ENCODE results near the gene CFLAR.
A peak's percentile ranks its signal among the peaks of the same experiment; 100 is the strongest.
"Not testable (repeated sequence)": the region's sequence is repeated elsewhere in the genome, so short reads cannot be mapped to it uniquely, and the experiment has no call there.

Gene CFLAR

DNA sequence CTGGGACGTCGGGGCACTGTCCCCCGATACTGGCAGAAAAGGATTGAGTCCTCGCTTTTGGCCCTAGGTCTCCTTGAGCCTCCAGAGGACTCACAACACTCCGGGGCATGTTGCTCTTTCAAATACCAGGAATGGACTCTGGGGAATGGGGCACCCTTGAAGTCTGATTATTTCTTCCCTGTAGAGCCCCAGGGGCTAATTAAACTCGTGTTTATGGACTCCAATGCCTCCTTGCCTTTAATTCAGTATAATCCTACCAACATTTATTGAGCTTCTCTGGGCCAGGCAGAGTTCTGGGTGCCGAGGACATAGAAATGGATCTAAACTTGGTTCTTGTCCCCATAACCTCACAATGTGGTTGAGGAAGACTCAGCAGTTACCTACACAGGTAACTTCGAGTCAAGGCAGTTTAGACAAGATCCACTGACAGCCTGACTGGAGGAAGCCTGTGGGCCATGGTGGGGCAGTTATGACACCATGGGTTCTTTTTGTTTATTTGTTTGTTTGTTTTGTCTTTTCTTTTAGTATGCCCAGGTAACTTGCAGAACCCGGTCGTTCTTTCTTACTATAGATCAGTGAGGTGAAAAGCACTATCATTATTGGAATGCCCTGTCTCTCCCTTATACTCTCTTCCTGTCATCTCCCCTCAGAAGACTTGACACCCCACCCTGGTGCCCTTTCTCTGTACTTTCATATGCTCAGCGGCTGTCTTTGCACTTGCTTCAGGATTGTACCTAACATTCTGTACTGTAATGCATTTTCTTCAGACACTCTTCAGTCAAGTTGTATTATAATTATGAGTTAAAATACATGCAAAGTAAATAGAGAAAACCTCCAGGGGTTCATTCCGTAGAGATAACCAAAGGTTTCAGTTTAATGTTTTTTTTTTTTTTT lies 3.2 kb downstream of the CFLAR start:
- peak; percentile 68 for DNase-seq

DNA sequence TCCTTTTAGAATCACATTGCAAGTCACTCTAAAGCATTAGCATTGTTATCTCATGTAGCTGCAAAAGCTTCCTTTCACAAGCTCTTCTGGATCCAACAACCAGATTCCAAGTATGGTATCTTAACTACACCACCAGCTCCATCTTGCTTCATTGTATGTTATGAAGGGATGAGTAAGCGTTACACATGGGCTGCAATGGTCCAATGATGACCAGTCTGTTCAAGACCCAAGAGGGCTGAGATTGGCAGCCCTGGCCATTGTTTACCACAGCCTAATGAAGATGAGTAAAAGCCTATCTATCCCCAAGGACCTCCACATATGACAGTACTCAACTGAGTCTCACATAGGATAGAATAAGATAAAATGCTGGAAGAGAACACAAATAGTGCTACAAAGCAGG lies 6.3 kb downstream of the CFLAR start:
- no peak for DNase-seq

DNA sequence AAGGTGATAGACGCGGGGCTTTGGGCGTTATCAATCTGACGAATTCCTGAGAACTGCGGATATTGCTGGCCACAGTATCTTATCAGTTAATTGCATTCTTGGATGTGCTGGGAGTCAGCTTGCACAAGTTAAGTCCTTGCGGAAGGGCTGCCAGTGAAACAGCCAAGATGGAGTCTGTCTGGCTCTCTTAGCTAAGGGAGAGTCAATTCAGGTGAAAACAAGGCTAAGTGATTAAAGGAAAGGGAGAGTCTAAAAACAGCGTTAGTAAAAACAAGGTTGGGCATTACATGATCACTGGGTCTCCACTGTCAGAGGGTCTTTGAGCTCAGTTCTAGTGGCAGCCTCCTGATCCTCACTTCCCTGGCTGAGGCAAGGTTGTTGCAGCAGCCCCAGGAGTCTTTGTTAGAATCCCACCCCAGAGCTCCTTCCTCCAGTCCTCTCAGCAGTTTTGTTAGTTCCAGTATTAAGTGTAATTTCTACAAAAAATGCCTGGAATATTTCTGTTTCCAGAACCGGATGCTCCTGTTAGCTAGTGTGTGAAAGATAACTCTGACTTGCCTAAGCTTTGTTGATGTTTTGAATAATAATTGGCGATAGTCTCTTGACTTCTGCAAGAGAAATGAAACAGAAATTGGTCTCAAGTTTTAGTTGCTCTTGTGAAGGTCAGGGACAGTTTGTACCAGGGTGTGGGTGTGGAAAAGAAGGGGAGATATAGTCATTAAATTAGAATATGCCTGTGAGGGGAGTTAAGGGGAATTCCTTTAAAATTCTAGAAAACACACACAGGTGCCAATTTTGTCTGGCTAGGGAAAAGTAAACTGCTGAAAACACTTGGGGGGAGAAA lies 10.6 kb downstream of the CFLAR start:
- no peak for DNase-seq

DNA sequence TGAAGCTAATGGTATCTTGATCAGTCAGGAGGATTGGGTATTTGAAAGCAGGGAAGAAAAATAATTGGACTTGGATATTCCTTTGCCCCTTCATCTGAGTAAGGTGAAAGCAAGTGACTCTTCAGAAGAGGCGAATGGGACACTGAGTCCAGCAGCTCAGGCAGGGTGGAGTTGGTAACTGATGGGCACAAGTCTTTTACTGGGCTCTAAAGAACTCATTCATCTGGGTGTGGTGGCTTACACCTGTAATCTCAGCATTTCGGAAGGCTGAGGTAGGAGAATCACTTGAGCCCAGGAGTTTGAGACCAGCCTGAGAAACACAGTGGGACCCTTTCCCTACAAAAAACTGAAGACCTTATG lies 11.2 kb downstream of the CFLAR start:
- no peak for DNase-seq

DNA sequence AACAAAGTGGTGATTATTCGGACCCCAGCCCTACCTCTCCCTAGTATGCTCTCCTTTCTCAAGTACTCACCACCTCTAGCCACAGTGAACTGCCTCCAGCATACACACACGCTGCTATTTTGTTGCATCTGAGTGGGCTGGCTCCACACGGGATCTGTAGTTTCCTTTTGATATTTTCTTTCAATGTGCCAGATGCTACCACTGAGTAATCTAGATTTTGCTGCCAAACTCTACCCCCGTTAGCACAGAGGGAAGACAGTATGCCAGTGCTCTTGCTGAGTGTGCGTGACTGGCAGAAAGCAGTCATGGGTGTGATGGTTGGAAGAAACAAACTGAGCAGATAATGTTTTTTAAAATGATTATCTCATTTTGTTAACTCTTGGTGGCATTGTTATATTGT lies 11.6 kb downstream of the CFLAR start:
- no peak for DNase-seq

DNA sequence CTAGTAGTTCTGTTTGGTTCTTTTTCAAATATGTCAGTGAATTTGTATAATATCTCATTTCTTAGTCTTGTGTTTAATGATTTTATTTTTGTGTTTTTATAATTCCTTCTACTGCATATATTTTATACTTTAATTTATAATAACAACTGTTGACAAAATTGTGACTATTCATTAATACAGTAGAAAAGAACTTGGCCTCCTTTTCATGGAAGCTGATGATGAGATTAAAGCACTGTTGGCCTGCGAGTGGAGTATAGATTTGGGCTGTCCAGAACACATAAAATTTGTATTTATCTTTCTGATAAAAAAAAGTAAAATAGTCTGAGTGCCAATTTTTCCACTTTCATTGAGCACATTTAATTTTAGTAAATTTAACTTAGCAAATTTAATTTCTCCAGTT lies 12.1 kb downstream of the CFLAR start:
- no peak for DNase-seq

DNA sequence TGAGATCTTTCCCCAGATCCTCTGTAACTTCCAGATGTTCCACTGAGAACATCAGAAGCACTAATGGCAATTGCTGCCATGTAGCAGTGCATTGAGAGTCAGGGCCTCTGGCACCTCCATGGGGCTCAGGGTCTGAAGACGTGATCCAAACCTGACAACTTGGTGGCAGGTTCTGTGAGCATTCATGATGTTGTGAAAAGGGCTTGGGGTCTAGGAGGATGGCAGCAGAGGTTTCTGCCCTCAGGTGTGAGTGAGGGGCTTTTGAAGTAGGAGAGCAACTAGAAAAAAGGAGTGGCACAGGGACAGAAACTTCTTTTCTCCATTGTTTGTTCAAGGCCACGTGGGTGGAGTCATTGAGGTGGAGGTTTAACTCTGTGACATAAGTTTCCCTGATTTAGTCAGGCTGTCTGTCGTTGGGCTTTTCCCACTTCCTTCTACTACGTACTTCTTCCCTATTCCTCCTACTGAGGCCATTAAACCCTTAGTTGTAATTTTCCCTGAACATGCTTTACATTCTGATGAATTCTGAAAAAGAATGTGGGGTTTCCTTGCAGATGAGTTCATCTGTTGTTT lies 13.1 kb downstream of the CFLAR start:
- DNase-seq: no peak

DNA sequence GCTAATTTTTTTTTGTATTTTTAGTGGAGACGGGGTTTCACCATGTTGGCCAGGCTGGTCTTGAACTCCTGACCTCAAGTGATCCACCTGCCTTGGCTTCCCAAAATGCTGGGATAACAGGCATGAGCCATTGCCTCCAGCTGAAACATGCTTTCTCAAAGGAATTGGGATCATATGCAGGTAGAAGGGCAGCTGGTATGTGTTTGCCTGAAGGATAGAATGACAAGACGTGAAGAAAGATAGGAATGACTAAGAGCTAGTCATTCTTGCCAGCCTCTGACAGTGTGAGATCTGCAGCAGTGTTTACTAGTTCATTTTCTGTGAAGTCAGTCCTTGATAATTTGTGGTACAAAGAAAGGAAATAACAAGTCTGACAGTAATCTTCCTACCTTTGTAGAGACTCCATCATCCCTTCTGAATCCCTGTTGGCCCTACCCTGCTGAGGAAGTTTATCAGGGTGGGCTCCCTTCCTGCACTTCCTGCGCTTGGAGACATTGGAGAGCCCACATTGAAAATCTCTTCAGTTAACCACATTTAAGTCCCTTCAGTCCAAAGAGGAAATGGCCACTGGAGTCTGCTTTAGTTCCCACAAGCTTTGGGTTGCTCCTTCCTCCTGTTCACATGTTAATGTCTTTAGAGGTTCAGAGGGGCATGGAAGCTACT lies 14.7 kb downstream of the CFLAR start:
- no peak for DNase-seq

DNA sequence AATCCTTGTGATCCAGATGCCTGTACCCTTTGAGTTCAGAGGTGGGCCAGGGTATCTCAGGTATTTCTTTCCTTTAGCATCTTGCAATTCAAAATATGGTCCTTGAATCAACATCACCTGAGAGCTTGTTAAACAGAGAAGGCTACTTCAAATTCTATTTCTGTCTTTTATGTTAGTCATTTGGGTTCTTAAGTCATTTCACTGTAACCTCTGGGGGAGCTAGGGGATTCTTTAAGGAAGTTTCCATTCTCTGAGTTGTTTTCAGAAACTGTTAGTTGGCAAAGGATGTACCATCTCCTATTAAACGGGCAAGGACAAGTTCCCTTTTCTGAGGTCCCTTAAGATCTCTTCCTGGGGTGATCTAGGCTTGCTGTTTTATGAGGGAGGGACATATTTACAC lies 16.6 kb downstream of the CFLAR start:
- DNase-seq: no peak

DNA sequence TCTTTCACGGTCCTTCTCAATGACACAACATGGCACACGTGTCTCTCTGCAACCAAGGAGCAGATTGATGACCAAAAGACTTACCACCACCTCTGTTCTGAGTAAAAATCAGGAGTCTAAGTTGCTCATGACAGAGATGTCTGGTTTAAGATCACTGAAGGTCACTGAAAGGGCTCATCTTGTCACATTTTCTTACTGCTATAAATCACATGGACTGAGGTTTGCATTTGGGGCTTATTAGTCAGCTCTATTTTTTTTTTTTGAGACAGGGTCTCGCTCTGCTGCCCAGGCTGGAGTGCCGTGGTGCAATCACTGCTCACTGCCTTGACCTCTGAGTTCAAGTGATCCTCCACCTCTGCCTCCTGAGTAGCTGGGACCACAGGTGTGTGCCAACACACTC lies 19.4 kb downstream of the CFLAR start:
- DNase-seq: no peak

DNA sequence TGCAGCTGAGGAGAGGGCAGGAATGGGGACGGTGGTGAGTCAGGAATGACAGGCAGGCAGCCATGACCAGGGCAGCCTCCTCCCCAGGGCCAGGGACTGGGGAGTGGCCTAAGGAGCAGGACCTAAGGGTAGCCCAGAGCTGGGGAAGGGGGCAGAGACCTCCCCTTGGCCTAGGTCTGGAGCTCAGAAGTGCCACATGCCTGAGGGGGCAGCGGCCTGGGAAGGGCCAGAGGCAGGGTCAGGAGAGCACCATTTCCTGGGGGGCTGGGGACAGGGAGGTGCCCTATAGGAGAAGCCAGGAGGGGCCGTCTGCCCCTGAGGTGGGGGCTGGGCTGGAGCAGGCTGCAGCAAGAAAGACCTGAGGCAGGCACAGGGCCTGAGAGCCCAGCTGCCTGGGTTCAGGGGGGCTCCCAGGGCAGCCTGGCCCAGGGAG lies 20.9 kb downstream of the CFLAR start:
- no peak for DNase-seq

DNA sequence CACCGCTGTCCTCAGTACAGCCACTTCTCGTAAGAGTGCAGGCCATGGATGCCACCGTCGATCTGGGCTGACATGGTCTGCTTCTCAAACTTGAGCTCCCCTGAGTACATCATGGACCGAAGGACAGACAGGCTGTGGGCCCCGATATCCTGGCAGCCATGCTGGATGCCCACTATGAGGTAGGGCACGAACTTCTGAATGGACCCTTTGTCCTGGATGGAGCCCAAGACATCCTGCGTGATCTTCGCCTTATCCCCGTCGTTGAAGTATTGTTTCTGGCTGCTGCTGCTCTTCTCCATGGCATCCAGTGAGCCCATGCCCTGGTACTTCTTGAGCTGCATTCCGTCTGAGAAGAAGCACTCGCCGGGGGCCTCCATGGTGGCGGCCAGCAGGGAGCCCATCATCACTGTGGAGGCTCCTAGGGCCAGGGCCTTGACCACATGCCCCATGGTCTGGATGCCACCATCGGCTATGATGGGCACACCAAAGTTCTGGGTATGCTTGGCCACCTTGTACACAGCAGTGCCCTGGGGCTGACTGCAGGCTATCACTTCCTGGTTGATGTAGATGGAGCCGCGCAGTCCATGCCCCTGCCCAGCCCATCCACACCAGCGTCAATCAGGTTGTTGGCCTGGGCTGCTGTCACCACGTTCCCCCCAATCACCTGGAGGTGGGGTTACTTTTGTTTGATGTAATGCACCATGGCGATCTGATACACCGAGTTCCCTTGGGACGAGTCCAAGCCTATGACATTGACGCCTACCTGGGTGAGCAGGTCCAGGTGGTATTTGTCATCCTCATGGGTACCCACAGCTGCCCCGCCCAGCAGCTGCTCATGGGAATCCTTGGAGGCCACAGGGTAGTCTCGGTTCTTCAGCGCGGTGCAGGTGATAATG lies 21.8 kb downstream of the CFLAR start:
- DNase-seq: no peak

DNA sequence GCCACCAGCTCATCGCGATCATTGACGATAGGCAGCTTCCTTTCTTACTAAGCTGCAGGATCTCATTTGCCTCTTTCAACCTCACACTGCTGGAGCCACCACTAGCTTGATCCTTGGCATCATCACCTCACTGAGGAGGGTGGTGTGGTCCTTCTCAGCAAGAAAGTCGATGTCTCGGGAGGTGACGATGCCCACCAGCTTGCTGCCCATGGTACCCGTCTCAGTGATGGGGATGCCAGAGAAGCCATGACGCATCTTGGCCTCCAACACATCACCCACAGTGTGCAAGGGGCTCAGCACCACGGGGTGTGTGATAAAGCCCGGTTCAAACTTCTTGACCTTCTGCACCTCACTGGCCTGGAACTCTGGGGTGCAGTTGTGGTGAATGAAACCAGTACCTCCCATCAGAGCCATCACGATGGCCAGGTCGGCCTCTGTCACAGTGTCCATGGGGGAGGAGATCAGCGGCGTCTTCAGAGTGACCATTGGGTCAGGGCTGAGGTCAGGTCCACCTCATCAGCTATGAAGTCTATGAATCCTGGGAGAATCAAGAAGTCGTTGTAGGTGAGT lies 22.5 kb downstream of the CFLAR start:
- no peak for DNase-seq

DNA sequence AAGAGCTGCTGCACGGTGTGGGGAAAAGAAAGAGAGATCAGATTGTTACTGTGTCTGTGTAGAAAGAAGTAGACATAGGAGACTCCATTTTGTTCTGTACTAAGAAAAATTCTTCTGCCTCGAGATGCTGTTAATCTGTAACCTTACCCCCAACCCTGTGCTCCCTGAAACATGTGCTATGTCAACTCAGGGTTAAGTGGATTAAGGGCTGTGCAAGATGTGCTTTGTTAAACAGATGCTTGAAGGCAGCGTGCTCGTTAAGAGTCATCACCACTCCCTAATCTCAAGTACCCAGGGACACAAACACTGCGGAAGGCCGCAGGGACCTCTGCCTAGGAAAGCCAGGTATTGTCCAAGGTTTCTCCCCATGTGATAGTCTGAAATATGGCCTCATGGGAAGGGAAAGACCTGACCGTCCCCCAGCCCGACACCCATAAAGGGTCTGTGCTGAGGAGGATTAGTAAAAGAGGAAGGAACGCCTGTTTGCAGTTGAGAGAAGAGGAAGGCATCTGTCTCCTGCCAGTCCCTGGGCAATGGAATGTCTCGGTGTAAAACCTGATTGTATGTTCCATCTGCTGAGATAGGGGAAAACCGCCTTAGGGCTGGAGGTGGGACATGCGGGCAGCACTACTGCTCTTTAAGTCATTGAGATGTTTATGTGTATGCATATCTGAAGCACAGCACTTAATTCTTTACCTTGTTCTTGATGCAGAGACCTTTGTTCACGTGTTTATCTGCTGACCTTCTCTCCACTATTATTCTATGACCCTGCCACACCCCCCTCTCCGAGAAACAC lies 23.2 kb downstream of the CFLAR start:
- DNase-seq: not testable (repeated sequence)

DNA sequence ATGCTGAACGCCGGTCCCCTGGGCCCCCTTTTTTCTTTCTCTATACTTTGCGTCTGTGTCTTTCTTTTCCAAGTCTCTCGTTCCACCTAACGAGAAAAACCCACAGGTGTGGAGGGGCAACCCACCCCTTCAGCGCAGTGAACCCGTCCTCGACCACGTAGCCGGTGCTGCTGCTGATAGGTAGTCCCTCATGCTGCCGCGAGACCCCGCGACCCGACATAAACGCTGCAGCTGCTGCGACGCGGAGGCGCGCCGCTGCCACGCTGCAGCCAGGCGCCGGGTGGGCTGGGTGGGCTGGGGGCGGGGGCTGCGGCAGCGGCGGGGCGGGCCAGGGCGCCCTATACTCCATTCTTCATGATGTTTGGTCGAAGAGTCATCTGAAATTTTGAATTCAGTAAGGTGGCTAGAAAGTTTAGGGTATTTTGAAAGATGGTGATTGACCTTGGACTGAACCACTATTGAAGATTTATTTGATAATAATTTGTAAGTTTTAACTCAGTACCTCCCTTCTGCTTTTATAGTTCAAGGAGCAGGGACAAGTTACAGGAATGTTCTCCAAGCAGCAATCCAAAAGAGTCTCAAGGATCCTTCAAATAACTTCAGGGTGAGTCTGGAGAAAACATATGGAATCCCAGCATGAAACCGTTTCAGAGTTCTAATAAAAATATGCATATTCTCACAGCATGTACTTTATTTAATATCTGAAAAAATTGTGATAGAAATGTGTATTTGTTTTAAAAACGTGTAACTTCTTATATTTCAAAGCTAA lies 24.1 kb downstream of the CFLAR start:
- no peak for DNase-seq

DNA sequence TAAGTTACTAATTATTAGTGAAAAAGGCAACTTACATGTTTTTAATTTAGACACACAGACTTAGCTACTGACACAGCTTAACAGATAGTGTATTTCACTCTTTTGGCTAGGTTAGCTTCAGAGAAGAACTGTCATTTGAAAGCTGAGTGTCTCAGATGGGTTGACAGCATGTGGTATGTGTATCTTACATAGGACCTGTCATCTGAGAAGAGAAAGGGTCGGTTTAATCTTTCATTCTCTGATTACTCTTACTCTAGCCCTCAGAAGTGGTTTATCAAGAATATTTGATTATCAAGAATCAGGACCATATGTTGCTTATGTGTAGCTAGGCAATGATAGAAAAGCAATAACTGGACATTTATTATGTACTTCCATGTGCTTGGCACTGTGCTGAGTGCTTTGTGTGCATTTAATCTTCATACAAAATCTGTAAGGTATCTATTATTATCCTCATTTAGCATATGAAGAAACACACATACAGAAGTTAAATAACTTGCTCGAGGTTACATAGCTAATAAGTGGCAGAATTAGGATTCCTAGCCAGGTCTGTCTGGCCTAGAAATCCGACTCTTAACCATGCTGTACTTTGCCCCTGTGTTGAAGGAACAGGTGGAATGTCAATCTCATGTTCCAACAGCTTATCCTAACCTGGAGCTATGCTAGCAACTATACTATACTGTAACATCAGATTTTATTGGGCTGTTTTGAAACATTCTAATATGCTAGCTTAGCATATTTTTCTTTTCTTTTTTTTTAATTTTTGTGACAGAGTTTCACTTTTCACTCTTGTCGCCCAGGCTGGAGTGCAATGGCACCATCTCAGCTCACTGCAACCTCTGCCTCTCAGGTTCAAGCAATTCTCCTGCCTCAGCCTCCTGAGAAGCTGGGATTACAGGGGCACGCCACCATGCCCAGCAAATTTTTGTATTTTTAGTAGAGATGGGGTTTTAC lies 28.4 kb downstream of the CFLAR start:
- DNase-seq: no peak

DNA sequence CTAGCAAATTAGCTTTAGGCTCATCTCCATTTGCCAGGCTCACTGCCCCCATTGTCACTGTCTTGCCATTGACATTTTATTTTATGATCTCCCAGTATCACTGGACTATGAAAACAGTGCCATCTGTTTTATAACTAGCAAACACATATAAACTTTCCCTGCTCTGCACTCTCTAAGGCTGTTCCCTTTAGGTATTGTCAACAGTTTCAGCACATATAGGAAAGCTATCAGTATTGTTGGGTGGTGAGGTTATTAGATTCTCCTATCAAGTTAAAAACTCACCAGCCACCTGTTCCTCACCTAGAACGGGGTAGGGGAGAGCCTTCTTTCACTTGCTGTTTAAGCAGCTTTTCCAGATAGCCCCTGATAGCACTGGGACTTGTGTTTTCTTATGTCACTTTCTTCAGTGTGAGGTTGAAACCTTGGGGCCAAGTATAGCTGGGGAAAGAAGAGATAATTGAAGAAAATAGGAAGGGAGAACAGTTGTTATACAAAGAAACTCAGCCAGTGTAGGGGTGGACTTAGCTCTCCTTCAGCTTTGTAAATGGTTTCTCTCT lies 32.5 kb downstream of the CFLAR start:
- no peak for DNase-seq

DNA sequence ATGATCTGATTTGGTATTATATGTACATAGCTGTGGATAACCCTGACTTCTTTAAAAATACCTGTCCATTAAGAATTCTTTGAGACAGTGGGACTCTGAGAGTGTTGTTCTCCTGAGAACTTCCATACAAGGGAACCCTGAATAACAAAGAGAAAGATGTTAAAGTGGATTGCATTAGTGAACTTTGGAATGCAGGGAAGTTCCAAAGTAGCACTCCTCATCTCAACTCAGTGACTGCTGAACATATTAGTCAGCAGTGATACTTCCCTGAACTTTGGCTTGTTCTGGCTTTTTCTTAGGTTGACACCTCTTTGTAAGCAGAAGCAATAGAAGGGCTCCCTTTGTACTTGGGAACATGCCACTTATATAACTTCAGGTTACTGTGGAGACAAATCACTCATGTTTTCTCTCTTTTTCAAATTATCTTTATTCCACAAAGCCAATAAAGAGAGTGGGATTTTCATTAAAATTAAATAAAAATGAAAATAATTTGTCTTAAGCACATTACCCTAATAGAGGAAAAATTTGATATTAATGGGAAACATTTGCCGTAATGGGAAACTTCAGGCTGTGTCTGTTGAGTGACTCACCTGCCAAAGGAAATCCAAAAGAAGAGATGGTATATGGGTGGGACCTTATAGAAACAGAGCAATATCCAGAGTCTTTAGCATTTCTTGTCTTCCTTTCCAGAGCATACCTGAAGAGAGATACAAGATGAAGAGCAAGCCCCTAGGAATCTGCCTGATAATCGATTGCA lies 33.3 kb downstream of the CFLAR start:
- DNase-seq: no peak

Measured in DMS79 treated with DMSO at 0.1 percent for 48 hours (cell line).